ENCODE measurements around the gene NTSR1.

GRCh38 chr20:62802026-62802712 lies 93.5 kb downstream of the NTSR1 start:
- TF ChIP-seq, protein P1, sequence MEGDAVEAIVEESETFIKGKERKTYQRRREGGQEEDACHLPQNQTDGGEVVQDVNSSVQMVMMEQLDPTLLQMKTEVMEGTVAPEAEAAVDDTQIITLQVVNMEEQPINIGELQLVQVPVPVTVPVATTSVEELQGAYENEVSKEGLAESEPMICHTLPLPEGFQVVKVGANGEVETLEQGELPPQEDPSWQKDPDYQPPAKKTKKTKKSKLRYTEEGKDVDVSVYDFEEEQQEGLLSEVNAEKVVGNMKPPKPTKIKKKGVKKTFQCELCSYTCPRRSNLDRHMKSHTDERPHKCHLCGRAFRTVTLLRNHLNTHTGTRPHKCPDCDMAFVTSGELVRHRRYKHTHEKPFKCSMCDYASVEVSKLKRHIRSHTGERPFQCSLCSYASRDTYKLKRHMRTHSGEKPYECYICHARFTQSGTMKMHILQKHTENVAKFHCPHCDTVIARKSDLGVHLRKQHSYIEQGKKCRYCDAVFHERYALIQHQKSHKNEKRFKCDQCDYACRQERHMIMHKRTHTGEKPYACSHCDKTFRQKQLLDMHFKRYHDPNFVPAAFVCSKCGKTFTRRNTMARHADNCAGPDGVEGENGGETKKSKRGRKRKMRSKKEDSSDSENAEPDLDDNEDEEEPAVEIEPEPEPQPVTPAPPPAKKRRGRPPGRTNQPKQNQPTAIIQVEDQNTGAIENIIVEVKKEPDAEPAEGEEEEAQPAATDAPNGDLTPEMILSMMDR (IDR thresholded peaks at IDR 0.05): no peak
- TF ChIP-seq REST (IDR thresholded peaks at IDR 0.05; ENCODE audit: insufficient read depth in 1 of 2, low read depth in 2 of 2, low read length in 1 of 2): no peak

Measured in Panc1 (cell line).